ENCODE results near the gene OARD1. TPM values are rescaled to one million over a fixed set of nuclear protein-coding genes. Genes with fewer than 3 reads are reported as not detected.
"Not testable (repeated sequence)": the region's sequence is repeated elsewhere in the genome, so short reads cannot be mapped to it uniquely, and the experiment has no call there.

OARD1 gene
- total and polyA plus RNA-seq, 4 donors = 22.2 to 27.0 (median 24.3) TPM

DNA sequence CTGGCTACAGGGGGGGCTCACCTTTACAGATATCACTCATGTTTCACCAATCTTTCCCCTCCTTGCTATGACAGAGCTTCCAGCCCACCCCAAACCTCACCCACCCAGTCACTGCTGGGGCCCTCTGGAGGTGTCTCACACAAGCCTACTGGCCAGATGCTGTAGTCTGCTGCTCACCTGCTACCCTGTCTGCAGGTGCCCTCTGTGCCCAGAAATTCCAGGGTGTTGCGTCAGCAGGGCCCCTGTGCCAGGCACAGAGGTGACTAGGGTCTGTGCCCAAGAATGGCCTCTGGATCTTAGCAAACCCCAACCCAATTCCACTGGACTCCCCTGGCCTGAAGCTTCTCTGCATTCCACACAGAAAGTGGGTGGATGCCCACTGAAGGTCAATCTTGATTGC is 54.5 kb downstream of the OARD1 start:
- WGBS, 2 donors = 91 to 100% methylated on average over 1 of the region's 1 CpG
- ATAC-seq (ENCODE audit: insufficient read depth, low FRiP score) = no peak

DNA sequence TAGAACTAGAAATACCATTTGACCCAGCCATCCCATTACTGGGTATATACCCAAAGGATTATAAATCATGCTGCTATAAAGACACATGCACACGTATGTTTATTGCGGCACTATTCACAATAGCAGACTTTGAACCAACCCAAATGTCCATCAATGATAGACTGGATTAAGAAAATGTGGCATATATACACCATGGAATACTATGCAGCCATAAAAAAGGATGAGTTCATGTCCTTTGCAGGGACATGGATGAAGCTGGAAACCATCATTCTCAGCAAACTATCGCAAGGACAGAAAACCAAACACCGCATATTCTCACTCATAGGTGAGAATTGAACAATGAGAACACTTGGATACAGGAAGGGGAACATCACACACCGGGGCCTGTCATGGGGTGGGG is 56.3 kb downstream of the OARD1 start:
- WGBS, 2 donors = 97 to 99% methylated on average over 4 to 5 of the region's 5 CpGs
- H3K27me3 ChIP-seq (ENCODE audit: control insufficient read depth in 3 of 3, insufficient read depth in 3 of 3, low read length in 2 of 3); H3K36me3 ChIP-seq (ENCODE audit: control insufficient read depth in 4 of 4, insufficient read depth in 4 of 4, low read length in 4 of 4); H3K27ac ChIP-seq (ENCODE audit: low read depth in 1 of 2, low read length in 1 of 2); DNase-seq; ATAC-seq (ENCODE audit: insufficient read depth, low FRiP score); H3K9ac ChIP-seq (ENCODE audit: insufficient read depth in 1 of 2, low read length in 2 of 2); H3K4me3 ChIP-seq; H3K9me3 ChIP-seq (ENCODE audit: control insufficient read depth in 4 of 4, insufficient read depth in 3 of 4, low read length in 3 of 4); H3K4me1 ChIP-seq (ENCODE audit: control insufficient read depth in 5 of 5, insufficient read depth in 5 of 5, low read length in 5 of 5): not testable (repeated sequence)

More for the DNA sequence above, 54.5 kb downstream of the OARD1 start:
- Histone ChIP-seq H3K27ac (ENCODE audit: low read depth in 1 of 2, low read length in 1 of 2) (no peak overlapping the region), H3K36me3 (ENCODE audit: control insufficient read depth in 4 of 4, insufficient read depth in 4 of 4, low read length in 4 of 4) (no peaks in the 10 kb centered on the region), H3K27me3 (ENCODE audit: control insufficient read depth in 3 of 3, insufficient read depth in 3 of 3, low read length in 2 of 3) (no peaks in the 10 kb centered on the region), H3K4me1 (ENCODE audit: control insufficient read depth in 5 of 5, insufficient read depth in 5 of 5, low read length in 5 of 5) (no peaks in the 10 kb centered on the region), H3K4me3 (no peak overlapping the region), H3K9me3 (ENCODE audit: control insufficient read depth in 4 of 4, insufficient read depth in 3 of 4, low read length in 3 of 4) (peaks cover 0 to 4% (median 0%) of the 10 kb centered on the region in 4 donors), H3K9ac (ENCODE audit: insufficient read depth in 1 of 2, low read length in 2 of 2) (no peak overlapping the region)
- no peak for TF ChIP-seq CTCF (IDR thresholded peaks at IDR 0.05; ENCODE audit: control extremely low read depth, extremely low read depth)
- no peak for DNase-seq

DNA sequence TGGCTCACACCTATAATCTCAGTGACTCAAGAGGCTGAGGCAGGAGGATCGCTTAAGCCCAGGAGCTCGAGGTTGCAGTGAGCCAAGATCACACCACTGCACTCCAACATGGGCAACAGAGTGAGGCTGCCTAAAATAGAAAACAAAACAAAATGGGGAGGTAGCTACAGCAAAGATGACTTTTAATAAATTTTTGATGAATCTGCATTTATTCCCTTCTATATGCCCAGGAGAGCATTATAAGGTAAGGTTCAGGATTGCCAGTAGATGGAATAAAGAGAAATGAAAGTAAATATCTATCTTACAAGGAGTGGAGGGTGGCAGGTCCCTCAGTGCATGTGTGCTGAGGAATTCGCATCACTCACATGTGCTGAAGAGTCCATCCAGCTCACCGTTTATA is 57.4 kb downstream of the OARD1 start:
- 91 to 93% methylated on average over 4 of the region's 4 CpGs for WGBS, 2 donors
- no peak for ATAC-seq (ENCODE audit: insufficient read depth, low FRiP score)
- no peaks in the 10 kb centered on the region for H3K4me1 ChIP-seq (ENCODE audit: control insufficient read depth in 5 of 5, insufficient read depth in 5 of 5, low read length in 5 of 5)
- H3K4me3 ChIP-seq = no peak overlapping the region
- DNase-seq = no peak
- no peak overlapping the region for H3K27ac ChIP-seq (ENCODE audit: low read depth in 1 of 2, low read length in 1 of 2)
- TF ChIP-seq CTCF (IDR thresholded peaks at IDR 0.05; ENCODE audit: control extremely low read depth, extremely low read depth) = no peak
- no peaks in the 10 kb centered on the region for H3K36me3 ChIP-seq (ENCODE audit: control insufficient read depth in 4 of 4, insufficient read depth in 4 of 4, low read length in 4 of 4)
- H3K9ac ChIP-seq (ENCODE audit: insufficient read depth in 1 of 2, low read length in 2 of 2) = no peak overlapping the region
- H3K9me3 ChIP-seq (ENCODE audit: control insufficient read depth in 4 of 4, insufficient read depth in 3 of 4, low read length in 3 of 4) = peaks cover 0 to 3% (median 0%) of the 10 kb centered on the region in 4 donors
- H3K27me3 ChIP-seq (ENCODE audit: control insufficient read depth in 3 of 3, insufficient read depth in 3 of 3, low read length in 2 of 3) = no peaks in the 10 kb centered on the region

Other genes starting within 250 kb of the OARD1 start
- 1 to 10 TPM; 1.6 to 2.5 TPM for gene UNC5CL, start 33.1 kb downstream of the OARD1 start, total RNA-seq
- gene UNC5CL, start 33.1 kb downstream of the OARD1 start, polyA plus RNA-seq = 1 to 10 TPM; 1.8 to 4.0 TPM
- gene TSPO2, start 29.9 kb downstream of the OARD1 start, total RNA-seq = under 1 TPM in 1 of 2 donors, not detected in 1; 0.57 TPM
- gene TSPO2, start 29.9 kb downstream of the OARD1 start, polyA plus RNA-seq = under 1 TPM in 1 of 2 donors, not detected in 1; 0.07 TPM
- gene APOBEC2, start 19.2 kb downstream of the OARD1 start, total RNA-seq = under 1 TPM; 0.34 to 0.51 TPM
- under 1 TPM; 0.10 to 0.40 TPM for gene APOBEC2, start 19.2 kb downstream of the OARD1 start, polyA plus RNA-seq
- 10 to 100 TPM; 17.8 to 38.0 TPM for gene NFYA, start 618 bp upstream of the OARD1 start, total RNA-seq
- gene NFYA, start 618 bp upstream of the OARD1 start, polyA plus RNA-seq = 10 to 100 TPM in 1 of 2 donors, 1 to 10 TPM in 1; 5.9 to 15.5 TPM
- 1 to 10 TPM; 1.2 TPM for gene TREML1, start 82.0 kb upstream of the OARD1 start, total RNA-seq
- gene TREML1, start 82.0 kb upstream of the OARD1 start, polyA plus RNA-seq = 1 to 10 TPM; 1.2 to 2.2 TPM
- 10 to 100 TPM in 1 of 2 donors, 1 to 10 TPM in 1; 1.6 to 10.7 TPM for gene TREM2, start 90.8 kb upstream of the OARD1 start, total RNA-seq
- gene TREM2, start 90.8 kb upstream of the OARD1 start, polyA plus RNA-seq = 10 to 100 TPM in 1 of 2 donors, 1 to 10 TPM in 1; 7.4 to 48.0 TPM
- 1 to 10 TPM in 1 of 2 donors, under 1 TPM in 1; 0.65 to 1.4 TPM for gene TREML2, start 128.8 kb upstream of the OARD1 start, total RNA-seq
- gene TREML2, start 128.8 kb upstream of the OARD1 start, polyA plus RNA-seq = 1 to 10 TPM in 1 of 2 donors, under 1 TPM in 1; 0.06 to 4.4 TPM
- gene TREML4, start 156.0 kb upstream of the OARD1 start, total RNA-seq = 1 to 10 TPM in 1 of 2 donors, not detected in 1; 1.3 TPM
- gene TREML4, start 156.0 kb upstream of the OARD1 start, polyA plus RNA-seq = 1 to 10 TPM in 1 of 2 donors, not detected in 1; 5.8 TPM
- 100 to 1,000 TPM in 1 of 2 donors, 10 to 100 TPM in 1; 17.4 to 110 TPM for gene TREM1, start 214.3 kb upstream of the OARD1 start, total RNA-seq
- gene TREM1, start 214.3 kb upstream of the OARD1 start, polyA plus RNA-seq = 100 to 1,000 TPM in 1 of 2 donors, 10 to 100 TPM in 1; 54.7 to 112 TPM